WTC11 (cell line): ENCODE data around the gene PAQR4. TPM values are rescaled to one million over a fixed set of nuclear protein-coding genes. Genes with fewer than 3 reads are reported as not detected.

Source experiments
- AFF4 ChIP-seq: sonication (generic); formaldehyde crosslinking; IDR thresholded peaks from 2 replicates; pipeline ENCODE4 v1.8.1; 2023; ENCODE audit warnings: mild to moderate bottlenecking, missing genetic modification reagents, borderline replicate concordance
- AR ChIP-seq: fragments of 250-450 bp; sonication (Bioruptor Pico); IDR thresholded peaks from 2 replicates; pipeline ENCODE4 v1.9.0; 2021; ENCODE audit warnings: mild to moderate bottlenecking
- CTCF ChIP-seq: fragments of 200-600 bp; IDR thresholded peaks from 2 replicates; pipeline ENCODE4 v1.8.0; 2022; ENCODE audit warnings: antibody characterized with exemption
- E2F1 ChIP-seq: sonication (generic); formaldehyde crosslinking; IDR thresholded peaks from 2 replicates; pipeline ENCODE4 v1.8.0; 2022; ENCODE audit warnings: mild to moderate bottlenecking, missing genetic modification reagents
- ESRRA ChIP-seq: sonication (generic); formaldehyde crosslinking; IDR thresholded peaks from 2 replicates; pipeline ENCODE4 v1.8.1; 2022; ENCODE audit warnings: mild to moderate bottlenecking, missing genetic modification reagents, borderline replicate concordance
- ETV6 ChIP-seq: sonication (generic); formaldehyde crosslinking; IDR thresholded peaks from 2 replicates; pipeline ENCODE4 v1.8.1; 2022; ENCODE audit warnings: mild to moderate bottlenecking, missing genetic modification reagents
- FOXP1 ChIP-seq: sonication (generic); formaldehyde crosslinking; IDR thresholded peaks from 2 replicates; pipeline ENCODE4 v1.8.0; 2022; ENCODE audit warnings: missing genetic modification reagents, mild to moderate bottlenecking, moderate library complexity, borderline replicate concordance
- FOXP4 ChIP-seq: sonication (generic); formaldehyde crosslinking; IDR thresholded peaks from 2 replicates; pipeline ENCODE4 v1.8.0; 2022; ENCODE audit warnings: mild to moderate bottlenecking, missing genetic modification reagents
- IRF1 ChIP-seq: sonication (generic); formaldehyde crosslinking; IDR thresholded peaks from 2 replicates; pipeline ENCODE4 v1.8.0; 2023; ENCODE audit warnings: missing genetic modification reagents
- JAZF1 ChIP-seq: fragments of 250-450 bp; sonication (Bioruptor Pico); IDR thresholded peaks from 2 replicates; pipeline ENCODE4 v1.9.0; 2021; ENCODE audit warnings: moderate library complexity, mild to moderate bottlenecking, inconsistent platforms
- KAT7 ChIP-seq: sonication (generic); formaldehyde crosslinking; IDR thresholded peaks from 2 replicates; pipeline ENCODE4 v1.8.1; 2023; ENCODE audit warnings: missing genetic modification reagents, mild to moderate bottlenecking, borderline replicate concordance
- NR1H2 ChIP-seq: sonication (generic); formaldehyde crosslinking; IDR thresholded peaks from 2 replicates; pipeline ENCODE4 v1.9.0; 2021; ENCODE audit warnings: mild to moderate bottlenecking, moderate library complexity, missing genetic modification reagents
- SP1 ChIP-seq: sonication (generic); formaldehyde crosslinking; conservative IDR thresholded peaks from 2 replicates; pipeline ENCODE4 v1.8.1; 2022; ENCODE audit warnings: missing genetic modification reagents
- TCF7 ChIP-seq: sonication (generic); formaldehyde crosslinking; IDR thresholded peaks from 2 replicates; pipeline ENCODE4 v1.8.0; 2022; ENCODE audit warnings: mild to moderate bottlenecking, low read depth, missing genetic modification reagents, moderate library complexity
- TEAD1 ChIP-seq: sonication (generic); formaldehyde crosslinking; IDR thresholded peaks from 2 replicates; pipeline ENCODE4 v1.8.0; 2022; ENCODE audit warnings: mild to moderate bottlenecking, missing genetic modification reagents
- ZNF121 ChIP-seq: sonication (generic); formaldehyde crosslinking; IDR thresholded peaks from 2 replicates; pipeline ENCODE4 v1.8.0; 2023; ENCODE audit warnings: missing genetic modification reagents
- ZNF532 ChIP-seq: fragments of 250-450 bp; sonication (Bioruptor Pico); IDR thresholded peaks from 2 replicates; pipeline ENCODE4 v1.9.0; 2021; ENCODE audit warnings: mild to moderate bottlenecking, borderline replicate concordance
- ZNF671 ChIP-seq: fragments of 250-450 bp; sonication (Bioruptor Pico); IDR thresholded peaks from 2 replicates; pipeline ENCODE4 v1.8.0; 2021; ENCODE audit warnings: mild to moderate bottlenecking
- ZSCAN18 ChIP-seq: fragments of 250-450 bp; sonication (Bioruptor Pico); IDR thresholded peaks from 2 replicates; pipeline ENCODE4 v2.1.2; 2022; ENCODE audit warnings: mild to moderate bottlenecking, moderate library complexity
- total RNA-seq: library from RNA; stranded (reverse); gene quantifications from 3 replicates; pipeline ENCODE4 v1.2.3, GENCODE V29; 2021

Gene PAQR4
- total RNA-seq, 1 experiment from 2014 or later: 32.4 TPM

GRCh38 chr16:3007957-3008689, 39.0 kb downstream of the PAQR4 start (continued):
- peak; percentile 96 for TF ChIP-seq ETV6 (CRISPR knock-in tag)
- no peak for TF ChIP-seq E2F1
- no peak for TF ChIP-seq CTCF
- 0 out of 2 replicates have a peak, but pooled peaks have one; percentile 31 for TF ChIP-seq AFF4 (CRISPR knock-in tag)
- no peak for TF ChIP-seq ZNF671 (CRISPR knock-in tag)
- TF ChIP-seq KAT7 (CRISPR knock-in tag): peak; percentile 98
- TF ChIP-seq FOXP1 (CRISPR knock-in tag): no peak
- TF ChIP-seq ZSCAN18 (CRISPR knock-in tag): no peak
- TF ChIP-seq TEAD1 (CRISPR knock-in tag): peak; percentile 98
- TF ChIP-seq ZNF121 (CRISPR knock-in tag): 0 out of 2 replicates have a peak, but pooled peaks have one; percentile 51
- peak; percentile 78 for TF ChIP-seq SP1 (CRISPR knock-in tag)
- no peak for TF ChIP-seq NR1H2
- no peak for TF ChIP-seq IRF1
- TF ChIP-seq ESRRA (CRISPR knock-in tag): peak; percentile 70; the same call in 1 of the 2 replicates
- 0 out of 2 replicates have a peak, but pooled peaks have one; percentile 50 for TF ChIP-seq TCF7 (CRISPR knock-in tag)
- 0 out of 2 replicates have a peak, but pooled peaks have one; percentile 25 for TF ChIP-seq ZNF532
- peak; percentile 84; the same call in 1 of the 2 replicates for TF ChIP-seq FOXP4 (CRISPR knock-in tag)
- 0 out of 2 replicates have a peak, but pooled peaks have one; percentile 23 for TF ChIP-seq AR
- no peak for TF ChIP-seq JAZF1 (CRISPR knock-in tag)
